ENCODE results near the gene EXOC3L2.

The EXOC3L2 gene

GRCh38 chr19:45164577-45165335 is 80.5 kb downstream of the EXOC3L2 start:
- TF ChIP-seq CTCF (IDR thresholded peaks at IDR 0.05) (no peak), ZFX (IDR thresholded peaks at IDR 0.05; ENCODE audit: borderline replicate concordance) (no peak)
- no peak overlapping the region for H3K27ac ChIP-seq

- H3K27ac ChIP-seq = no peak overlapping the region
- TF ChIP-seq ZFX (IDR thresholded peaks at IDR 0.05; ENCODE audit: borderline replicate concordance) (no peak), CTCF (IDR thresholded peaks at IDR 0.05) (no peak)
Observed at GRCh38 chr19:45163751-45164460, 81.3 kb downstream of the EXOC3L2 start.

DNA sequence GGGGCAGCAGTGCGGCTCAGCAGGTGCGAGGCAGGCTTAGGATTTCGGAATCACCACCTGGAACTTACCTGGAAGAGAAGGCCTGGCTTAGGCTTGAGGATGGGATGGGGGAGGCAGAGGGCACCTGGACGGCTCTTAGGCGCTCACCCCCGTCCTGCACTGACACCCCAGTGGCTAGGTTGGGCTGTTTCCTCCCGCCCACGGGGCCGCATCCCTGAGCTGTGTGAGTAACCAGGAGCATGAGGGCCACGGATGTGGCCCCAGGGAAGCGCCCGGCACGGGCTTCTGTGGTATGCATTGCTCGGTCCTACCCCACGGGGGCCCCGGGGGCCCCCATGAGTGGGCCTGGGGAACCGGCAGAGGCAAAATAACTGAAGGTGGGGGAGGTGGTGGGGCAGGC is 82.1 kb downstream of the EXOC3L2 start:
- no peak overlapping the region for H3K27ac ChIP-seq
- TF ChIP-seq CTCF (IDR thresholded peaks at IDR 0.05) (no peak), ZFX (IDR thresholded peaks at IDR 0.05; ENCODE audit: borderline replicate concordance) (no peak)

DNA sequence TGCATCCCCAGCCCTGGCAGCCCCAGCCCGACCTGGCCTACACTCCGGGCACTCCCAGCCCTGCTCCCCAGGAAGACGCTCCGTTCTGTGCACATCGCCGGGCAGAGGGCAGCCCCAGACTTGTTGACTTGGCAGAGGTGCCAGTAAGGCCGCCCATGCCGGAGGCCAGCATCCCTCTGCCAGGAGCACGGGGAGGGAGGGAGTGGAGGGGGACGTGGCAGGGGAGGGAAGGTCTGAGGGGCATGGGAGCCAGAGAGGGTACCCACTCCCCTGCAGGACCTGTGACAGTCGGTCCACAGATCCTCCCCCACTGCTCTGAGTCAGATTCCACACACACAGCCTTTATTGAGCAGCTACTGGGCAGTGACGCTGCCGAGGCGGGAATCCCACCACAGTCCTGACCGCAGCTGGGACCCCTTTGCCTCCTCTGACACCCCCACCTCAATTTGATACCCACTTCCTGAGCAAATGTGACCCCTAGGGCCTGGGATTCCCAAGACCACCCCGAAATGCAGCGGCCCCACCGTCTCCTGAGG is 82.5 kb downstream of the EXOC3L2 start:
- no peak for TF ChIP-seq ZFX (IDR thresholded peaks at IDR 0.05; ENCODE audit: borderline replicate concordance)
- TF ChIP-seq CTCF (IDR thresholded peaks at IDR 0.05) = no peak
- H3K27ac ChIP-seq = no peak overlapping the region

Measured in 22Rv1 (cell line).